NCI-H146 treated with DMSO at 0.1 percent for 48 hours (cell line): ENCODE data around the gene NLGN4X.

Experiments
- DNase-seq: peaks from one replicate; lab custom pipeline; 2025; ENCODE audit not compliant: unreplicated experiment; lab: John Stamatoyannopoulos, UW

The NLGN4X gene

DNA sequence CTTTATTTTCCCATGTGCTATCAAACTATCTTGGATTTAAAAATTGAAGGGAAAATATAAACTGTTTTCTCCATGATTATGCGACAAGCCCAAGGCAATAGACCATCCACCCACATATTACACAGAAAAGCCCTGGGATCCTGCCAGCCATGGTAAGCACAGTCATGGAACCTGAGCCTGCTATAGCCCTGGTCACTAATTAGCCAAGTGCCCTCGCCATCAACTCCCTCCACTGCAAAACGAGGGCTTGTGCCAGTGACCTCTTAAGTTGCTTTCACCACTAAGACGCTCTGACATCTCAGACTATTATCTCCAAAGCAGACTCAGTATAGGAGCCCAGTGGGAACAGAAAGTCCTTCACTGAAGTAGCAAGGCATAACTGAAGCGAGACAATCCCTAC lies 69.2 kb downstream of the NLGN4X start:
- no peak for DNase-seq

- DNase-seq: no peak
Observed at GRCh38 chrX:6151971-6152370, 76.7 kb downstream of the NLGN4X start.

DNA sequence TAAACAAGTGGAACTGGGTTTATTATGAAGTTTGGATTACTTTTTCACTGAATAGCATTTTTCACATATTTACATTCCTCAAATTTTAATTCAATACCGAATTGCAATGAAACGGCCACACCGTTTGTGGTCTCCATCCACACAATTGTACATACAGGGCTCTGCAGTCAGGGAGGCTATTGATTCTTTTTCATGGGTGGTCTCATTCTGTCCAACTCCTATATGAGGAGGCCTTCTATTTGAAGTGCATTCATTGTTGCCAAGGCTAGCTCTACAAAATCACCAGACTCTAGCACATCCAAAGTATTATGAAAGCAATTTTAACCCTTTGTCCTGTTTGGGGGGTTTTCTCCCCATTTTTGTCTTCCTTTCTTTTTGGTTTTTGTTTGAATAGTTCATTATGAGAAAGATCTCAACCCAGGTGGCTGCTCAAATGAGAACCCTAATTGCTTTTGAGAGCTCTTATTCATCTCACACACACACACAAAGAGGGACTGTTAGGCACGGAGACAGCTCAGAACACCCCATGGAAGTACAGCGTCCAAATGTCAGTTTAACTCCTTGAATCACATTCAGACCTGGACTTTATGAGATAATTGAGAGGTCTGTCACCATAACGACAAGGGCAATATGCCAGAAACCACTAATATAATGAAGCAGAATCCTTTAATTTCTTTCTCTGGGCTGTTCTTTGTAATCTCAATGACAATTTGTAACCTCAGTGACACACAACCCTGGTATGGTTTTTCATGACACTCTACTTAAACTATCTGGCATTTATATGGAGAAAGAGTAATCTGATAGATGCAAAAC lies 79.4 kb downstream of the NLGN4X start:
- DNase-seq: peak; percentile 4

- DNase-seq: no peak
Observed at GRCh38 chrX:6134255-6134654, 94.4 kb downstream of the NLGN4X start.

DNA sequence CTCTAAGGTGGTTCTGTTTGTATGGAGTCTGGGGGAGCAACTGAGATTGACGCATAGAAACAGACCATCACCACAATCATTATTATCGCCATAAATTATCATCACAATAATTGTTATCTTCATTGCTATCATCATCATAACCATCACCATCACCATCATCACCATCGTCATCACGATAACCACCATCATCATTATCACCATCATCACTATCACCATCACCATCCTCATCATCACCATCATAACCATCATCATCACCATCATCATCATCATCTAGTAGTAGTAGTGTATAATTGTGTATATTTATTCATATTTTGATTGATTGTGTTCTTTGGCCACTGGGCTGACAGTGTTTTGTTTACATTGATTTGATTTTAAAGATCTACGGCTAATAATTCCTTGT lies 95.7 kb downstream of the NLGN4X start:
- DNase-seq: no peak

DNA sequence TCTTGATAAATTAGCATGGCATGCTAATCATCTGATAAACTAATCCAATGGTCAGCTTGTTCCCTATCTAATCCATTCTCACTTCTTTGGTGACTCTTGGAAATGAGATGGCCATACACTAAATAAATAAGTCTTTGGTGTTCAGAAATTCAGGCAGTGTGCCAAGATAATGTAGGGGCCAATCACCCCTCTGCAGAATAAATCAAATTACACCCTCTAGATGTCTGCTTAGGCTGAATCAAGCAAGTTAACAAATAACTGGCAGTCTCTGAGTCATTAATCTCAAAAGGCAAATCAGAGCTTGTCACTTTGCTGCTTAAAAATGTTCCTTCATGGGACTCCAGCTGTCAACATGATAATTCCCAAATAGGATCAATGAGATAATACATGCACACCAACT lies 97.4 kb downstream of the NLGN4X start:
- no peak for DNase-seq

DNA sequence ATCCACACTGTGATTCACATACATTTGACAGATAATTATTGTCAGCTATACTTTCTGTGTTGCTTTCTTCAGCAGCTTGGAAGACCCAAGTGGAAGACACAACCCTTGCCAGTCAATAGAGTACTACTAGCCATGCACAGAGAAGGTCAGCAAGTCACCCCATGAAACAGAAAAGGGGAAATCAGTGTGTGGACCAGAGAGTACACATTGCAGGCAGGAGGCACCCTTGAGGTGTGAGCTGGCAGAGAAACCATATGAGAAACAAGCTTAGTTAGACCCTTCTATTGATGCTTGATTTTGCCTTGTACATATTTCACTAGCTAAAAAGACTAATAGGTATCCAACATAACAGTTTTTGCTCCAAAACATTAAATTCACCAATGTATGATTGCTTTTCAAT lies 99.5 kb downstream of the NLGN4X start:
- DNase-seq: no peak

DNA sequence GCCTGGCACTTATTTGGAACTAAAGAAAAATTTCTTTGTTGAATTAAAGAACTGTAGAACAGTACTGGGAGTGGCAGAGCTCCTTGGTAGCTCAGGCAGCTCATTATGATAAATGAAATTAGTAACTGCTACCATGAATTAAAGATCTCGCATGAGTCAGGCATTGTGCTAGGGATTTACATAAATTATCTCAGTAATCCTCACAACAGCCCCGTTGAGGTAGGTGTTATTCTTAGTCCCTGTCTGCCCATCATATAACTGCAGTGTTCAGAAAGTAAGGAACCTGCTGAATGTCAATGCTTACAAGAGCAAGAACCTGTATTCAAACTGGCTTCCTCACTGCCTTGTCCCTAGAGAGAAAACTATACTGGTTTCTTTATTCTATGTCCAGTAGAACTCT lies 108.3 kb downstream of the NLGN4X start:
- no peak for DNase-seq

DNA sequence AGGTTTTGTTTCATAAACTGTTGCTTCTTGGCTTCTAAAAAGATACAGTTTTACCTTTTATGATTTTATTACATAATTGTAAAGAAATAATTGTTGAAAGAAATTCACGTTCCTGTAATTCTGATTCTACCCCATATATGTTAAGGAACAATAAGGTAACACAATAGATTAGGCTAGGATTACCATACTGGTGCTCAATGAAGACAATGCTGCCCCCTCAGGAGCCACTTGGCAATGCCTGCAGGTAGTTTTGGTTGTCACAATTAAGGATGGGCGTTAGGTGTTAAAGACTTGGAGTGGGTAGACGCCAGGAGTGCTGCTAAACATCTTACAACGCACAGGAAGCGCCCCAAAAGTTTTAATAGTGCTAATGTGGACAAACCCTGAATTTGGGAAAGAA lies 133.2 kb downstream of the NLGN4X start:
- DNase-seq: no peak

DNA sequence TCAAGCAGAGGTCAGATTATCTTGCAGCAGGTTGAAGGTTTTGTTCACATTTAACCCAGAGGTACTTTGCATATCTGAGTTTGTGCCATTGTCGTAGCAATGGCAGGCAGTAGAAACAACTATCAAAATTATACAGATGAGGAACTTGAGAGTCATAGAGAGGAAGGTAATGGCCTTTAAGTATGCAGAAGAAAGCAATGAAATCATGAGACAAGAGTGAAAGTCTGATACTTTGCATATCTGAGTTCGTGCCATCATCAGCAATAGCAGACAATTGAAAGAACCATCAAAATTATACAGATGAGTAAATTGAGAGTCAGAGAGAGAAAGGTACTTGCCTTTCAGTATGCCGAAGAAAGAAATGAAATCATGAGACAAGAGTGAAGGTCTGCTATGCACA lies 154.1 kb downstream of the NLGN4X start:
- no peak for DNase-seq

GRCh38 chrX:6071731-6072130 lies 156.9 kb downstream of the NLGN4X start:
- DNase-seq: no peak

GRCh38 chrX:6067600-6067999 lies 161.1 kb downstream of the NLGN4X start:
- no peak for DNase-seq

- DNase-seq: no peak
Observed at GRCh38 chrX:6053141-6053540, 175.5 kb downstream of the NLGN4X start.

DNA sequence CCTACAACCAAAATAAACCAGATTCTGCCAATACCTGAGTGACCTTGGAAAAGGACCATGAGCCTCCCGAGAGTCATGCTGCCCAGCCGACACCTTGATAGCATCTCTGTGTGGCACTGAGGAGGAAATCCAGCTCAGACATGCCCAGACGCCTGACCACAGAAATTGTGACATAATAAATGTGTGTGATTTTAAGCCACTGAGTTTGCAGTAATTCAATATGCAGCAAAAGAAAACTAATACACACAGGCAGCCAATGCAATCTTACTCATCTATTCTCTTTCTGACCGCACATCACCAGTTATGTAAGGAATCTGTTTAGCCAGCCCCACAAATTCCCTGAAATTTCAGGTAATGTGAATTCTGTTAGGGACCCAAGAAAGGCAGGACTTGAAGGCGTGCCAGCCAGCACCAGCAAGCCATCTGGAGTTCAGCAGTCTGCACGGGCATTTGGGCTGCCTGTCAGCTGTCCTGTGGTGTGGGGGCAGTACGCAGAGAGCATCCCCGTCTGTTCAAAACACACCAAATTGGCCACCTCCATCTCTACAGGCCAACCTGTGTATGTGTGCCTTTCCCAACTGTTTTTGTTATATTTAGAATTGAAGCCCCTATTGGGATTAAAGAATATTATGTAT lies 176.4 kb downstream of the NLGN4X start:
- DNase-seq: no peak

DNA sequence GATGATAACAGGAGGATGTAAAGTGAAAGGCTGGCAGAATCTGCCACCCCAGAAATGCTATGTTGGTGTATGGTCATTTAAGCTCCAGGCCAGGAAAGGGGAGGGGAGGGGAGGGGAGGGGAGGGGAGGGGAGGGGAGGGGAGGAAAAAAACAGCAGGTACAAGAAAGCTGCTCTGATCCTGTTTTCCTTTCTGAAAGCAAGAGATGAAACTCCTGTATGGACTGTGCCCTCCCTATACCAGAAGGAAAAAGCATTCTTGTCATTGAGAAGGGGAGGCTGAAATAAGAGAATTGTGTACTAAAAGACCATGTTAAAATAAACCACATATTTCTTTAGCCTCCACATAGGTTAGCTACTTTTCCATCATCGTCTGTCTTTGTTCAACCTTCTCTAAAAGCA lies 179.5 kb downstream of the NLGN4X start:
- DNase-seq: no peak

GRCh38 chrX:6041630-6042029 lies 187.0 kb downstream of the NLGN4X start:
- no peak for DNase-seq

DNA sequence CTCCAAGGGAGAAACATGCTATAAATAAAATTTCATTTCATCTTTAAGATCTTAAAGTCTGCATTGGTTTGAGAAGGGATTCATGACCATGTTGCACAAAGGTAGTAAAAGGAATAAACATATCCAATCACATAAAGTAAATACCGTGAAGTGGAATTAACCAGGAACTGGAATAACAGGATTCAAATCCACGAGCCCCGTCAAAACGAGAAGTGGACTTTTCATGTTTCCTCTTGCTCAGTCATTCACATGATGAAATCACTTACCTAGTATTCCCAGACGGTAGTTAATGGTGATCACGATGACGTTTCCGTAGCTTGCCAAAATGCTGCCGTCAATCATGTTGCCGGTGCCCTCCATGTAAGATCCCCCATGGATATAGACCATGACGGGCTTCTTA lies 199.7 kb downstream of the NLGN4X start:
- no peak for DNase-seq

GRCh38 chrX:6026980-6027379 lies 201.7 kb downstream of the NLGN4X start:
- DNase-seq: no peak

- no peak for DNase-seq
Observed at GRCh38 chrX:6026429-6026828, 202.2 kb downstream of the NLGN4X start.

GRCh38 chrX:6024204-6024603 lies 204.5 kb downstream of the NLGN4X start:
- DNase-seq: no peak

DNA sequence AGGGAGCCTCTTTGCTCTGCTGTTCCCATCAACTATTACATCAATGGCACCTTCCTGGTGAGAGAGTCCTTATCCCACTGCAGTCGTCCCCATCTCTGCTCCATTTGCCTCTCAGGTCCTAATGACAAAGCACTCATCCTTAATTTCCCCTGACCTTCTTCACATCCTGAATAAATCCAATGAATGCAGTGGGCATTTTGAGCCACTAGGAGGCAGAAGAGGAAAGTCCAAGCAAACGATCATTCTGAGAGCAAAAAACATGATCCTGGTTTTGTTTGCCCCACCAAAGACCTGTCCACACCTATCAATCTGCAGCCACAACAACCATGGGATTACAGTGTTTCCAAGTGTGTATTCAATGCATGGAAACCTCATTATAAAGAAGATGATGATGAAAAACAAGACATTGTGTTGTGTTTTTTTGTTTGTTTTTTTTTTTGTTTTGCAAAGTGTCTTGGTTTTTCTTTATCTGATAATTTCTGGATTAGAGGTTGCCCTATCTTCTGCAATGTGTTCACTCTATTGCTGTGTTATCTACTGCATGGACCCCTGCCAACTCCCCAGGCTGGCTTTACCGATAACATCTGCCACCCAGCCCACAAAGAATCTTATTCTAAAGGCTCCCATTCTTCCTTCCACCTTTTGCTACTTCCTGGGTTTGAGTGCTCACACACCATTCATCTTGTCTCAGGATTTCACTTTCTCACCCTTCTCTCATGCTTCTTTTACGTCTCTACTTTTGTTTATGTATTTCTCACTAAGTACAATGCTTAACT lies 207.2 kb downstream of the NLGN4X start:
- DNase-seq: peak; percentile 1

- DNase-seq: no peak
Observed at GRCh38 chrX:6019076-6019475, 209.6 kb downstream of the NLGN4X start.
